ENCODE measurements around the gene DTX1. TPM values are rescaled to one million over a fixed set of nuclear protein-coding genes. Genes with fewer than 3 reads are reported as not detected.

DTX1 gene
- total and polyA plus RNA-seq, 7 donors, result 0.49 to 2.4 (median 0.75) TPM

- 66 to 78% (median 72%) methylated on average over 9 of the region's 9 CpGs for WGBS, 3 donors
- intact Hi-C loops (cut with DNase I), result no loop called here
Observed at GRCh38 chr12:113063396-113064350, 7.1 kb downstream of the DTX1 start.

DNA sequence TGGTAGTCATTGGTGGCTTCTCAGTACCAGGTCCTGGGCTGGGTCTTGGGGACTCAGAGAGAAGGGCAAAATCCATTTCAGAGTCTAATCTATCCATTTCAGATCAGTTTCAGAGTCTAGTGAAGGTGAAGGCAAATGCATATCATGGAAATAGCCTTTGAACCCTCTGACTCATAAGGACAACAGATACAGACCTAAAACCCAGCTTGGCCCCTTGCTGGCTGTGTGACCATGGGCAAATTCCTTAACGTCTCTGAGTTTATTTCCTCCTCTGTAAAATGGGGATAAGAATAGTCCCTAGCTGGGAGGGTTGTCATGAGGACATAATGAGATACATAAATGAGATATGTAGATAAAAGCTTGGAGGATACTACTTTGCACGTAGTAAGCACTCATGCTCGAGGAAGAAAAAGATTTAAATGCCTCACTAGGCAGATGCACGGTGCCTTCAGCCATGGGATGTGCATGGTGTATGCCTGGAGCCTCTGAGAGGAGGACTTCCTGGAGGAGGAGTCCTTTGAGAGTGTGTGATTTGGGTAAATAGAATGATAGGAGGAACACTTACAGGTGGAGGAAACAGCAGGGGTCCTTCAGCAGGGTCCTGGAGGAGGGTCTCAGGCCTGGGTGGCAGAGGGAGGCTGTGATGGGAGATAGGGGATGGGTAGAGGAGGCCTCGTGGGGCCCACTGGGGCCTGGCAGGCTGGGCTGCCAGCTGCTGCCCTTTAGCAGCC, 8.0 kb downstream of the DTX1 start:
- peaks cover 0 to 58% (median 6%) of the 10 kb centered on the region in 3 donors for H3K27me3 ChIP-seq (ENCODE audit: insufficient read depth in 3 of 3, low read length in 2 of 3)
- no peak for TF ChIP-seq CTCF (IDR thresholded peaks at IDR 0.05)
- H3K27ac ChIP-seq, result no peak overlapping the region
- no peak overlapping the region for H3K4me3 ChIP-seq
- intact Hi-C loops (cut with DNase I), result no loop called here
- no peak for DNase-seq
- no peaks in the 10 kb centered on the region for H3K4me1 ChIP-seq
- no peaks in the 10 kb centered on the region for H3K36me3 ChIP-seq (ENCODE audit: insufficient read depth in 1 of 2, low read depth in 1 of 2)
- no peak for ATAC-seq
- no peaks in the 10 kb centered on the region for H3K9me3 ChIP-seq
- 53 to 57% (median 57%) methylated on average over 5 of the region's 5 CpGs for WGBS, 3 donors

More at GRCh38 chr12:113063396-113064350, 7.1 kb downstream of the DTX1 start:
- Histone ChIP-seq H3K27ac (no peak overlapping the region), H3K27me3 (ENCODE audit: insufficient read depth in 3 of 3, low read length in 2 of 3) (peaks cover 0 to 67% (median 11%) of the 10 kb centered on the region in 3 donors), H3K4me1 (no peaks in the 10 kb centered on the region), H3K36me3 (ENCODE audit: insufficient read depth in 1 of 2, low read depth in 1 of 2) (no peaks in the 10 kb centered on the region), H3K9me3 (no peaks in the 10 kb centered on the region), H3K4me3 (no peak overlapping the region)
- DNase-seq (no peak), ATAC-seq (no peak)
- TF ChIP-seq CTCF (IDR thresholded peaks at IDR 0.05), result no peak

- TF ChIP-seq CTCF (IDR thresholded peaks at IDR 0.05), result no peak
- ATAC-seq (no peak), DNase-seq (peak in 1 of 2 donors; percentile 64)
- Histone ChIP-seq H3K9me3 (no peaks in the 10 kb centered on the region), H3K27ac (no peak overlapping the region), H3K4me1 (no peaks in the 10 kb centered on the region), H3K27me3 (ENCODE audit: insufficient read depth in 3 of 3, low read length in 2 of 3) (peaks cover 0 to 58% (median 4%) of the 10 kb centered on the region in 3 donors), H3K4me3 (no peak overlapping the region), H3K36me3 (ENCODE audit: insufficient read depth in 1 of 2, low read depth in 1 of 2) (no peaks in the 10 kb centered on the region)
- intact Hi-C loops (cut with DNase I), result no loop called here
- WGBS, 3 donors, result 17 to 24% (median 20%) methylated on average over 27 to 31 of the region's 31 CpGs
Observed at GRCh38 chr12:113065126-113066007, 8.8 kb downstream of the DTX1 start.

DNA sequence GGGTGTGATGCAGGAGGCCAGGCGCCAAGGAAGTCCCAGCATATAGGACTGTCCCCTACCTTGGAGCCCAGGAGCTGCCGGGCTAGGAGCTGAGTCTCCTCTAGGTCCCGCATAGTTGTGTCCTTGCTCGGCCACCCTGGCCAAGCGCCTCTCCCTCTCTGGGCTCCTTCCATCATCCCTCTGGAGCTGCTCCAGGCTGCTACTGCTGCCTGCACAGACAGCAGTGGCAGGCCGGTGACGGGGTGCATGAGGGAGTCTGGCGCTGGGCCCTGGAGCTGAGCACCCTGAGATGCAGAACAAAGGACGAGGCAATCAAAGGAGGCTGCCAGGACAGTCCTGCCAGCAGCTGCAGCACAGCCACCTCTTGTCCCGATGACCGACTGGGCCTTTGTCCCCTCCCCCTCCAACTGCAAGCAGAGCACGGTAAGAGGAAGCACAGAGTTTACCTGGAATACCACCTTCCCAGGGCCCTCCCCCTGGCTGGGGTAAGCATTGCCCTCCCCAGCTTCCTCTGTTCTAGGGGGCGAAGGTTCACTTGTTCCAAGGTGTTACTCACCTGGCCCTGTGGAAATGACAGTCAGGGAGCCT, 10.4 kb downstream of the DTX1 start:
- intact Hi-C loops (cut with DNase I), result no loop called here
- Histone ChIP-seq H3K4me3 (no peak overlapping the region), H3K27me3 (ENCODE audit: insufficient read depth in 3 of 3, low read length in 2 of 3) (peaks cover 0 to 48% (median 0%) of the 10 kb centered on the region in 3 donors), H3K27ac (no peak overlapping the region), H3K4me1 (no peaks in the 10 kb centered on the region), H3K36me3 (ENCODE audit: insufficient read depth in 1 of 2, low read depth in 1 of 2) (no peaks in the 10 kb centered on the region), H3K9me3 (no peaks in the 10 kb centered on the region)
- no peak for TF ChIP-seq CTCF (IDR thresholded peaks at IDR 0.05)
- no peak for ATAC-seq
- WGBS, 3 donors, result 47 to 51% (median 47%) methylated on average over 13 of the region's 13 CpGs
- no peak for DNase-seq

All from psoas muscle (tissue), 8 donors.